Stimulated activated CD4-positive, alpha-beta T cell treated with anti-CD3 and anti-CD28 coated beads, Interleukin-4, amount 100 ng/mL, for 24 hours (primary cell): ENCODE data around the gene CEP70.
"Not testable (repeated sequence)": the region's sequence is repeated elsewhere in the genome, so short reads cannot be mapped to it uniquely, and the experiment has no call there.

Source experiments
- DNase-seq: peaks from one replicate; pipeline ENCODE4 v3.0.0-alpha.2; 2020

The CEP70 gene

DNA sequence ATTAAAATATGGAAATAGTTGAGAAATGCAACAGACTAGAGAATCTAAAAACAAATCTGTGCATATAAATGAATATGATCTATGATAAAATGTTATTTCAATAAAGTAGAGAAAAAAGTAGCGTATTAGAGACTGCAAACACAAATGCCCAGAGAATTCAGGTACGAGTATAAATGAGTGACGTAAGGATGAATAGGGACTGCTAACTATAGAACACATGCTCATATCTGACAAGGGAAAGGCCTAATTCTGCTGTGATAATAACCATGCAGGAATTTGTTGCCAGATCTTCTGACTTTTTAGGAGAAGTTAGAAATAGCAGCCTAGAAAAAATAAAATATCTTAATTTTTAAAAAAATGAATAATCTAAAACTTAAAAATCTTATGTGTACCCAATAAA is 86.5 kb downstream of the CEP70 start:
- no peak for DNase-seq

DNA sequence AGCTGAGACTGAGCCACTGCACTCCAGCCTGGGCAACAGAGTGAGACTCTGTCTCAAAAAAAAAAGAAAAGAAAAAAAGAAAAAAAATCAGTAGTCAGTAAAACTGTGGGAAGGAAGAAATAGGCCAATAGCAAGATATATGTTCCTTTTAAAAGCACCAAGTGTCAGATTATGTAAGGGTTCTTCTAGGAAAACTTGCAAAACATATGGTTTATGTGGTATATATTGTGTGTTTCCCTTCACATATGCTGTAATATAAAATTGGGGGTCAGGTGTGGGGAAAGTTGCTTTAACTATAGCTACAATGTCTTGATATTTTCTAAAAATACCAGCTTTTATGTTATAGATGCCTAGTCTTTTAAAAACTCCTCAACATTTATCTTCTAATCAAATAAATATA is 95.1 kb downstream of the CEP70 start:
- DNase-seq, result no peak

DNA sequence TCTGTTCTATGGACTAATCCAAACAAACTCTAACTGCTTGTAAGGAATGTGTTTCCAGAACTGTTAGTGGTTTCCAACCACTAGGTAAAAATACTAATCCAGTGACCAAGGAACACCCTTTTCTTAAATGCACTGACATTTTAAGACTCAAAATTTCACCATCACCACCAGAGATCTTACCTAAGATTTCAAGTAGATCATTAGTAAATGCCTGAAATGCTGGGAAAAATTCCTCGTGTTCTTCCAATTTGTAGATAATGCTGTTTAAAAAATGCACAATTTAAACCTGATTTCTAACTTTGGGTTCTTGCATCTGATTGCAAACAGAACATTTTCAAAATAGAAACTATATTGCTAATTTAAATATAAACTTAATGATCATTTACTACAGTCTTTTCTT is 96.2 kb downstream of the CEP70 start:
- no peak for DNase-seq

DNA sequence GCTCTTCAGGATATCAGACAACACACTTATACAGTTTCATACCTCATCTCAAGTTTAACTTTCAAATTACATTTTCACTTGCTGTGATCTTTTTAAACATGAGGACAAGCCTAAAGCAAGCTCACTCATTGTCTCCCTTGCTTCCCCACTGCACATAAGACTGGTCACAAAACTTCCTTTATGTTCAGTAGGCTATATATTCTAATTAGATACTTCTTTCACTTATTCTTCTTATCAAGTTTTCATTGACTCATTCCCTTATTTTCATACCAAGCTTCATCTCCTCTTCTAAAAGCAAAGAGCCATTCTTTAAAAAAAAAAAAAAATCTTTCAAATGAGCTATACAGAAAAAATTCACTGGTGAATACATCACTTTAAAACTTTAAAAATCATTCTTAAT is 97.0 kb downstream of the CEP70 start:
- DNase-seq, result no peak

DNA sequence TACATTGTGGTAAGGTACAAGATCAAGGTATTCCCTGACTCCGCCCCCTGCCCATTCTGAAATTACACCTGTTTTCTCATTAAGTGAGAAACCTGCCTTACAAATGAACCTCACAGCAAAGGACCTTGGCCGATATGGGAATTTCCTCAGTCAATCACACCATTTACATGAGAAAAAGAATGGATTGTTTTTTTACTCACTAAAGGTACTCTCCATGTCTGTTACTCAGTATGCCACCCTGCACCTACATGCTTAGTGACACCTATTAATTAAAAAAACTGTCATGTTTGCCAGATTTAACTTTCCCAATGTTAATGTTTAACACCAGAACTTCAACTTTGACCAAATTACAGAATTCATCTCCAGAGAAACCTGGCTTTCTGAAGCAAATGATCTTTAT is 97.6 kb downstream of the CEP70 start:
- no peak for DNase-seq

DNA sequence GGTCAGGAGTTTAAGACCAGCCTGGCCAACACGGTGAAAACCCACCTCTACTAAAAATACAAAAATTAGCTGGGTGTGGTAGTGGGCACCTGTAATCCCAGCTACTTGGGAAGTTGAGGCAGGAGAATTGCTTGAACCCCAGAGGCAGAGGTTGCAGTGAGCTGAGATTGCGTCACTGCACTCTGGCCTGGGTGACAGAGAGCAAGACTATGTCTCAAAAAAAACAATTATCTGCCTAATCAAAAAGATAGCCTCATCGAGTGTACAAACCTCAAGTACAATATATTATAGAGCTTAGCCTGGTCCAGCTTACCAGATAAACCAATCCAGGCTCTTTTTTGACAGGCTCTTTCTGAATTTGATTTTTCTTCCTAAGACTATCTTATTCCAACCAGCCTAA is 98.4 kb downstream of the CEP70 start:
- DNase-seq, result not testable (repeated sequence)

DNA sequence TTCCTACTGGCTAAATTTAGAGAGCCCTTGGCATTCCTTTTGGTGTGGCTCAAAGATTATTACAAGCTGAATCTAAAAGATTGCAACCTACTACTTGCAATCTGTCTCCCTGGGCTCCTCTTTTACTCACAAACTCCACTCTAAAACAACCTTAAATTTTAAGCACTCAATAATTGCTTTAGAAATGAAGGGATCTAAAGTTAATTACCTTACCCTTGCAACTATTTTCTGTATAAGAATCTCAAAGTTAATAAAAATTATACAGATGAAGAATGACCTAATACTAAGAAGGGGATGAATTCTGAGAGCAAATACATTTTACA is 99.5 kb downstream of the CEP70 start:
- no peak for DNase-seq

DNA sequence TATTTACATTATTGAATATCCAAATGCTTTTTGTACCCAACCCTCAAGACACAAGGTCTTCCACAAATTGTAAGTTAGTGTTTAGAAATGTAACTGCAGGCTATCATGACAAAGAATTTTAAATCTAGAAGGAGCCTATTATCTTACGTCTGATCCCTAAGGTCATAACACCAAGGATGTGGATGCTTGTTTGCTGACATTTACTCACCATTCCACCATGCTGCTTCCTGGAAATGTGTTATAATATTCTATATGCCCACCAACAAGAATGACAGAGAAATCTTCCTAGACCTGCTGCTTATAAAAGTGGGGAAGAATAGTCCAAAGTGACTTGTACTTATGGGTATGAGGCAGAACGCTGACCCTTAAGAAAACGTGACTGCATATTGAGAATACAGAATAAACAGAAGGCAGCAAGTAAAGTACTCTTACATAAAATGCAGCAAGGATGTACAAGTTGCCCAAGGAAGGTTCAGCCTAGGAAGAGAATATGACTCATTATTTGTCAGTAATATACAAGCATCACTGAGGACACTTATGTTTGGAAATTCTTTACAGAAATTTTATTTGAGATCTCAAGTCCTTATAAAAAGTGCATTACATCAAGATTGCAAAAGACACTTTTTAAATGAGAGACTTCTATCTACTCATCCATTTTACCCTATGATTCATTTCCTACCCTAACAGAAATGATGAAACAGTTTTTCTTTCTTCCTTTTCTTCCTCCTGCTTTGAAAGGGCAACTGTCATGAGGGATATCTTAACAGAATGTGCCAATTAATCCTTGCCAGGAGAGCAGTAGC is 100.1 kb downstream of the CEP70 start:
- DNase-seq, result no peak

DNA sequence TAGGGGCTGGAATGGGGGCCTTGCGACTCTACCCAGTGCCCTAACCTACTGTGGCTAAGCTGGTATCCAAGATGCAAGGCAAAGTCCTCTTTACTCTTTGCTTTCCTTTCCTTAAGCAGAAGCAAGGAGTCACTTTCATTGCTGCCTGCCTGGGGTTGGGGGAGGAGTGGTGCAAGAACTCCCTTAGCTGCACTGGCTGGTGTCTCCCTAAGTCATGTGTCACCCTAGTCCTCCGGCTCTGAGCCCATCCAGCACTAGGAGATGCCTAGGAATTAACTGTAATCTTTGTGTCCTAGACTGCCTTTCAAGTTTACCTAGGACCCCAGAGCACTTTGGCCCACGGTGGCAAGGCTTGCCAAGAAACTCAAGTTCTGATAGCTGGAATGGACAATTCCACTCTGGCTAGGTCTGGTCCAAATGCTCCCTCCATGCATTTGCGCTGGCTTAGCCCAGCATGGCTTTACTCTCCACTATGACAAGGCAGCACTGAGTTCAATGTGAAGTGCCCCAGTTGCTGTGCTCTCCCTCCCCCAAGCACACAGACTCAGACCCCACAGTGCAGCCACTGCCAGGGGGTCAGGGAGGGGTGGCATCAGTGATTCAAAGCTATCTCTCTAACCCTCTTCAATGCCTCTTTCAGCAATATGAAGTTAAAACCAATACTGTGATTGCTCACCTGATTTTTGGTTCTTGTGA is 100.9 kb downstream of the CEP70 start:
- DNase-seq, result no peak

DNA sequence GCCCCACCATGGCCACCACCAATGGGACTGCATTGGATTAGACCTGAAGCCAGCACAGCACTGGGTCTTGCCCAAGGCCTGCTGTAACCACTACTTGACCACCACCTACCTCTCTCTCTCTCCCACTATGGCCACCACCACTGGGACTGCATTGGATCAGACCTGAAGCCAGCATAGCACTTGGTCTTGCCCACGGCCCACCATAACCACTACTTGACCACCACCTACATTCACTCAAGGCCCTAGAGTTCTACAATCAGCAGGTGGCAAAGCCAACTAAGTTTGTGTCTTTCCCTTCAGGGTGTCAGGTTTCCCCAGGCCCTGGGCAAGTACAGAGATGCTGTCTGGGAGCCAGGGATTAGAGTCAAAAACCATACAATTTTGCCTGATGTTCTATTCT is 102.1 kb downstream of the CEP70 start:
- DNase-seq, result no peak

DNA sequence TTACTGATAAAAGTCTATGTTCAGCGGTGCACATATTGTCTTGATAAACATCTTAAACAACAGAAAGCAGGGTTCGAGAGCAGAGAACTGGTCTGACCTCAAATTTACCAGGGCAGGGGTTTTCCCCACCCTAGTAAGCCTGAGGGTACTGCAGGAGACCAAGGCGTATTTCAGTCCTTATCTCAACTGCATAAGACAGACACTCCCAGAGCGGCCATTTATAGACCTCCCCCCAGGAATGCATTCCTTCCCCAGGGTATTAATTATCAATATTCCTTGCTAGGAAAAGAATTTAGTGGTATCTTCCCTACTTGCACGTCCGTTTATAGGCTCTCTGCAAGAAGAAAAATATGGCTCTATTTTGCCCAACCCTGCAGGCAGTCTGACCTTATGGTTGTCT is 107.5 kb downstream of the CEP70 start:
- not testable (repeated sequence) for DNase-seq

DNA sequence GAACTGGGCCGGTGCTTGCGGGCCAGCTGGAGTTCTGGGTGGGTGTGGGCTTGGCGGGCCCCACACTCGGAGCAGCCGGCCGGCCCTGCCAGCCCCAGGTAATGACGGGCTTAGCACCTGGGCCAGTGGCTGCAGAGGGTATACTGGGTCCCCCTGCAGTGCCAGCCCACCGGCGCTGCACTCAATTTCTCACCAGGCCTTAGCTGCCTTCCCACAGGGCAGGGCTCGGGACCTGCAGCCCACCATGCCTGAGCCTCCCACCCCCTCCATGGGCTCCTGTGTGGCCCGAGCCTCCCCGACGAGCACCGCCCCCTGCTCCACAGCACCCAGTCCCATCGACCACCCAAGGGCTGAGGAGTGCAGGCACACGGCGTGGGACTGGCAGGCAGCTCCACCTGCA is 109.4 kb downstream of the CEP70 start:
- not testable (repeated sequence) for DNase-seq

DNA sequence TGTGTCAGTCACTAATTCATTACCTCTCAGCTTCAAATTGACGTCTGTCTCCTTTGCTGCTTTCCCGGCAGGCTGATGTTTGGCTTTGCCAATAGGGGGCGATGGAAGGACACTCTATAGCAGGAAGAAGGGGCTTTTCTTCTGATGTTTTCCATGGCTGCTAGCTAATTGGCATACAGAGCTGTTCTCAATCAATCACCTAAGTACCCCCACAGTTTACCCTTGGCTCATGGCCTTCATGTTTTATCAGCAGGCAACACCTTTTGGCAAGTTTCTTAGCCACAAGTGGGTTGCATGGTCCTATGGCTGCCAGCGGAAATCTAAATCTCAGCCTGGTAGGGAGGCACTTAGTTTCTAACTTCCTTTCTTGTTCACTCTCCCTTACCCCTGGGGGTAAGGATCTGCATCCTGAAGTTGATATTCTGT is 114.6 kb downstream of the CEP70 start:
- peak; percentile 14 for DNase-seq

DNA sequence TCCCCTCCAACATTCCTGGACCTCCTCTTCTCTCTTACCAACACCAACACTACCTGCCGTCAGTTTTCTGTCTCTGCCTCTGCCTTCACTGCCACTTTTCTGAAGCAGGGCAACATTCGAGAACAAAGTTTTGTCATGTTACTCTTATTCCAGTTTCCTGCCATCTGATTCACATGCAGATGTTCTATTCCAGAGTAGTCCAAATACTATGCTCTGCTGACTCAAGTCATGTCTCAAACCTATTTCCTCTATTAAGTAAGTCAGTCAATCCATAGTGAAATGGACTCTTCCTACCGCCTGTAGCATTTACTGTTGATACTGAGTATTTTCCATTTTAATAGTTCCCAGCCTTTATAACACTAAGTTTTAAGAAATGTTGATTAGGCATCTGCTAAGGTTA is 116.3 kb downstream of the CEP70 start:
- no peak for DNase-seq

DNA sequence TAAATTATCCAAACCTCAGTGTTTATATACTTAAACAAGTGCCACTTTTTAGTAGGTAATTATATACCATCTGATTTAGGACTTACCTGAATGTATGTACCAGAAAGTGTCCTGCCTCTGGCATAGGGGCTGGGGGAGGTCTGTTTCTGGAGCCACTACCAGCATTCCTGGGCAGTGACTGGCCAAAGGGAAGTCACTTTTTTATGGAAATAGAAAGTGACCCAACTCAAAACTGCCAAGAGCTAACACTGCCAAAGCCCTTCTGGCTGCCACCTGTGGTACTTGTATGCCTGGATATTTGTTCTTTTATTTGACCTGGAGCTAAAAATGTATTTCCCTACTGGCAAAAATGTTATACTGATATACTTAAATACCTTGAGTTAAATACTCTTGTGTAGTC is 116.9 kb downstream of the CEP70 start:
- no peak for DNase-seq

DNA sequence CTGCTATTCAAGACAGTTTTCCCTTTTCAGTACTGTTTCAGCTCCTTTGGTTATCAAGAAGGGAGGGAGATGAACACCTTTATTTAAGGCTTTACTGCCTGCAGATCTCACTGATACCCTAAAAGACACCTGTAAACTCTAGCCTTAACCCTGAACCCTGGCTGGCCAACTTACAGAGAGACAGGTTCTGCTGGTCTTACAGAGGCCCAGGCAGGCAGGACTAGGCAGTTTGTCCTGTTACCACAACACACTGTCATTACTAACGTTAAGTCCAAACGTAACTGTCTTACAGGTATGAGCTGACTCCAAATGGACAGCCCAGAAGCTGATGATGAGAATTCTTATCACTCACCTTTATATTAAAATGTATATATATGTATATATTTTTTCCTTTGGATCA is 117.5 kb downstream of the CEP70 start:
- DNase-seq, result no peak

DNA sequence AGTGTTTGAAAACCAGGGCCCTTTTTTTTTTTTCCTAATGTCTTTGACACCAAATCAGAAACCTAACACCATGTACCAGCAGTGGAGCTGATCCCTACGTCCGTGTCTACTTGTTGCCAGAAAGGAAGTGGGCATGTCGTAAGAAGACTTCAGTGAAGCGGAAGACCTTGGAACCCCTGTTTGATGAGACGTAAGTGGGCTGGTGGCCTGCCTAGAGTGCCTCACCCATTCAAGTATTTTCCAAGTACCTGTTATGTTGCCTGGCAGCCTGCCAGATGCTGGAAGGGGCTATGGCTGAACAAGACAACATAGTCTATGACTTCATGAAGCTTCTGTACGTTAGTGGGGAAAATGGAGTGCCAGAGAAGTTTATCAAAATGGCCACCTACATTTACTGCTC is 119.9 kb downstream of the CEP70 start:
- no peak for DNase-seq

DNA sequence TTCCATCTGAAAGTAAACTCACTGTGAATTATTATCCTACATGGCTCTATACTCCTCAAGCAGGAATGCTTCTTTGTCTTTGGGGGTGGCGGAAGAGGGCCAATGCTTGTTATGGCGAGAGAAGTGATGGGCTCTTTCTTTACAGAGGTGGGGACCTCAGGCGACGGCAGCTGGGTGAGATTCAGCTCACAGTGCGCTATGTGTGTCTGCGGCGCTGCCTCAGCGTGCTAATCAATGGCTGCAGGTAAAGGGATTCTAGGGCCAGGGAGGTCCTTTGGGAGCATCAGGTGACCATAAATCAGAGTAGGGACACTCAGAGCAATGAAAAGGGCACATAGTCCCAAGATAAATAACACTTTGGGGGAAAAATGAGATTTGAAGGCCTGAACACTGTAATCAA is 120.7 kb downstream of the CEP70 start:
- DNase-seq, result no peak

DNA sequence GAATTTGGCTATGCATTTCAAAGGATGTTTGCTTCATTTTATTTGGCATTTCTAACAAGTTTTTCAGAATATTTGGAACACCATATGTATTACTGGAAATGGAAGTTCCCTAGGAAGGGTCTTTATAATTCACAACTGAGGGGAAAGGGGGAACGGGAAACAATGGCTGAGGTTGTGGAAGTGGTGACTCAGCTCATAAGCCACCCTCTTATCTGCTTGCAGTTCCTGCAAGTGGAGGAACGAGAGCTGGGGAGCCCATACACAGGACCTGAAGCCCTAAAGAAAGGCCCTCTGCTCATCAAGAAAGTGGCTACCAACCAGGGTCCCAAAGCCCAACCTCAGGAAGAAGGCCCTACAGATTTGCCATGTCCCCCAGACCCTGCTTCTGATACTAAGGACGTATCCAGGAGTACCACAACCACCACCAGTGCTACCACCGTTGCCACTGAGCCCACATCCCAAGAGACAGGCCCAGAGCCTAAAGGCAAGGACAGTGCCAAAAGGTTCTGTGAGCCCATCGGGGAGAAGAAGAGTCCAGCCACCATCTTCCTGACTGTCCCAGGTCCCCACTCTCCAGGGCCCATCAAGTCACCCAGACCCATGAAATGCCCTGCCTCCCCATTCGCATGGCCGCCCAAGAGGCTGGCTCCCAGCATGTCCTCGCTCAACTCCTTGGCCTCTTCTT is 121.8 kb downstream of the CEP70 start:
- DNase-seq, result no peak

DNA sequence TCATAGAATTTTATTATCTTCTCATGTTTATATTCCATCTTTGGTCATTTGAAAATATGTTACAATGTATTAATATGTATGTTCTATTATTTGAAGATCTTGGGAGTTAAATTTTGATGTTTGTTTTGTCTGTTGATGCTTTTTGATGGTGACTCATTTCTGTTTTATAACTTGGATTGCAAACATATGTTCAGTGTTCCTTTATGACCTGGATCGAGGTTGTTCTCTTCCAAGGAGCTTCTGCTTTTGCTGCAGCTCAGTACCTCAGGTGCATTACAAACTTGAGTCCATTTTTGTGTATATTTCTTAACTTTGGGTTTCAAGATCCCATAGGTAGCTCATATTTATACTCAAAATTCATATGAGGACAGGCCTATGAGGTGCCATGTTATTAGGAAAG is 122.6 kb downstream of the CEP70 start:
- no peak for DNase-seq

DNA sequence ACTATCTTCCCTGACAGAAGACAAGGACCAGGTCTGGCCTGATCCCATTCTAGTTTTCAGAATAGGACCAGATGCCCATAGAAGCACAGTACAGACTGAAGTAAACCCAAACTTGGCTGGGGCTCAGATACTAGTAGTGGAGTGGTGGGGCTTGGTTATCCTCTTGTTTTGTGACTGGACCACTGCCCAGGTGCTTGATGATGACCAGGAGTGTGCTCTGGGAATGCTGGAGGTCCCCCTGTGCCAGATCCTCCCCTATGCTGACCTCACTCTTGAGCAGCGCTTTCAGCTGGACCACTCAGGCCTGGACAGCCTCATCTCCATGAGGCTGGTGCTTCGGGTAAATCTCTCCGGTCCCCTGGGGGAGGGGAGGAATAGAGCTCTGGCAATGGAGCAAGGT is 123.4 kb downstream of the CEP70 start:
- no peak for DNase-seq

DNA sequence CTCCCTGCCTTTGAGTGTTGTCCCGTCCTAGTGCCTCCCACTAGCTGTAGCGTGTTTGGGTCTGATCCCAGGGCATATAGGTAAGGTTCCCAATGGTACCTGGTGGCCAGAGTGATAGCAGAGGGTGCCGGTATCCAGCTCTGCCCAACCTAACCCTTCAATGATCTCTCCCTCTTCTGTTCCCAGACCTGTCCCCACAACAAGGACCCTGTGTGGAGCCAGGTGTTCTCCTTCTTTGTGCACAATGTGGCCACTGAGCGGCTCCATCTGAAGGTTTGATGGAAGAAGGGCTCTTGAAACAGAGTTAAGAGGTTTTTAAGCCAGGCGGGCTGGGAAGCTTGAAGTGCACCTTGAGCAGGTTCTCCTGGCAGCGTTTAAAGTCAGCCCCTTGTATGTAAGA is 124.2 kb downstream of the CEP70 start:
- no peak for DNase-seq

DNA sequence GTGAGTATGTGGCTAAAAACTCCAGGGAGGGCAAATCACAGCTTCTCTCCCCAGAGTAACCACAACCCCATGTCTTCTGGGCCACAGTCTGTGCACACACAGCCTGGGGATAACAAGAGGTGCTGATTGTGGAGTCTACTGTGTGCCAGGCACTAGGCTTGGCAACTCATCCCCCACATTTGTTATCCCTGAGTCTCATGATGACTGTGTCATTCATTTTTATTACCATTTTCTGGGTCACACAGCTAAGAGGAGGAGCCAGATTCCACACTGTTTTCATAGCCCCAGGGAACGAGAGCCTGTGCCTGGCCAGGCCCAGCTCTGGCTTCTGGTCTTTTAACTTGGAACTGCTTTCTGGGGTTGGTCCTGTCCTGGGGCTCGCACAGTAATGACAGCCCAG is 125.2 kb downstream of the CEP70 start:
- no peak for DNase-seq

DNA sequence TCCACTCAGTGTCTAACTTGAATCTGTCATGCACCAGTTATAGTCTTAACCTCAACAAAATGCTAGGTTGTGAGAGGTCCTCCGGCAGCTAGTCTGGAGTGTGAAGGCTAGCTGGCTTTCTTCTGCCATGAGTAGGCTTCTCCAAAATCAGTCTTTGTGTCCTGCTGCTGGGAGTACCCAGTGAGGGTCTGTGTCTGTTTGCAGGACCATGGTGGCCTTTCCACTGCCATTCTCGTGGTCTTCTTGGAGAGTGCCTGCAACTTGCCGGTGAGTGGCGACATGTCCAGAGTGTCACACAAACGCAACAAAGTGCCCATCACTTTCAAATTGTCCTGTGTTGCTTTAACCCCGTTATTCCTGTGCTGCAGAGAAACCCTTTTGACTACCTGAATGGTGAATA is 125.6 kb downstream of the CEP70 start:
- DNase-seq, result no peak
